Gastrocnemius medialis (tissue), 4 donors: ENCODE results near the gene MAP3K10.
"Not testable (repeated sequence)": the region's sequence is repeated elsewhere in the genome, so short reads cannot be mapped to it uniquely, and the experiment has no call there.

Experiments
- POLR2A ChIP-seq, 2 donors: fragments of 450-650 bp; IDR thresholded peaks; one replicate each; pipeline ENCODE4 v1.6.1; 2017; ENCODE audit warnings: antibody characterized with exemption in 2 of 2, mild to moderate bottlenecking in 2 of 2, moderate library complexity in 2 of 2
- TF ChIP-seq, protein P1 (sequence below), 5 experiments: fragments of 450-650 bp in 3 of 5; fragments of 200-600 bp in 2 of 5; sonication (generic) in 2 of 5; IDR thresholded peaks in 4 of 5; conservative IDR thresholded peaks in 1 of 5; 1 replicate in 4 of 5; 2 replicates in 1 of 5; pipeline ENCODE4 v1.5.1; 2016 to 2019; ENCODE audit warnings: antibody characterized with exemption in 5 of 5, mild to moderate bottlenecking in 3 of 5, moderate library complexity in 3 of 5

GRCh38 chr19:40219029-40219428, 27.8 kb downstream of the MAP3K10 start:
- TF ChIP-seq, protein P1, sequence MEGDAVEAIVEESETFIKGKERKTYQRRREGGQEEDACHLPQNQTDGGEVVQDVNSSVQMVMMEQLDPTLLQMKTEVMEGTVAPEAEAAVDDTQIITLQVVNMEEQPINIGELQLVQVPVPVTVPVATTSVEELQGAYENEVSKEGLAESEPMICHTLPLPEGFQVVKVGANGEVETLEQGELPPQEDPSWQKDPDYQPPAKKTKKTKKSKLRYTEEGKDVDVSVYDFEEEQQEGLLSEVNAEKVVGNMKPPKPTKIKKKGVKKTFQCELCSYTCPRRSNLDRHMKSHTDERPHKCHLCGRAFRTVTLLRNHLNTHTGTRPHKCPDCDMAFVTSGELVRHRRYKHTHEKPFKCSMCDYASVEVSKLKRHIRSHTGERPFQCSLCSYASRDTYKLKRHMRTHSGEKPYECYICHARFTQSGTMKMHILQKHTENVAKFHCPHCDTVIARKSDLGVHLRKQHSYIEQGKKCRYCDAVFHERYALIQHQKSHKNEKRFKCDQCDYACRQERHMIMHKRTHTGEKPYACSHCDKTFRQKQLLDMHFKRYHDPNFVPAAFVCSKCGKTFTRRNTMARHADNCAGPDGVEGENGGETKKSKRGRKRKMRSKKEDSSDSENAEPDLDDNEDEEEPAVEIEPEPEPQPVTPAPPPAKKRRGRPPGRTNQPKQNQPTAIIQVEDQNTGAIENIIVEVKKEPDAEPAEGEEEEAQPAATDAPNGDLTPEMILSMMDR (IDR thresholded peaks at IDR 0.05 in 4 of 5, conservative IDR thresholded peaks at IDR 0.05 in 1 of 5), result not testable (repeated sequence)
- not testable (repeated sequence) for TF ChIP-seq POLR2A (IDR thresholded peaks at IDR 0.05)
